NCI-H345 treated with DMSO at 0.1 percent for 48 hours (cell line): ENCODE data around the gene MMP17.

Source experiments
- DNase-seq: peaks from one replicate; lab custom pipeline; 2025; ENCODE audit not compliant: unreplicated experiment; lab: John Stamatoyannopoulos, UW

MMP17 gene

GRCh38 chr12:131827961-131828534, at the start of gene MMP17:
Gene MMP17, plus strand, starts transcription at chr12:131828393. Its CDS starts 102 bp downstream, at chr12:131828495.
- no peak for DNase-seq

DNA sequence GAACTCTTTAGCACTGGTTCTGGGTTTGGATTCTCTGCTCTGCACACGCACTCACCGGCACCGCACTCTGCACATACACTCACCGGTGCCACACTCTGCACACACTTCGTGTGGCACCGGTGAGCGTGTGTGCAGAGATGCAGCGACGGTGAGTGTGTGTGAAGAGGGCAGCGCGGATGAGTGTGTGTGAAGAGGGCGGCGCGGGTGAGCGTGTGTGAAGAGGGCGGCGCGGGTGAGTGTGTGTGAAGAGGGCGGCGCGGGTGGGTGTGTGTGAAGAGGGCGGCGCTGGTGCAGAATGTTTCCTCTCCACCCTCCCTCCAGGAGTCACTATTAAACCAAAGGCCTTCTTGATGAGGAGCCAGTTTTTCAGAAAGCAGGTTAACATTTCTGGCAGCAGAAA, 49.2 kb upstream of the MMP17 start:
- no peak for DNase-seq

- no peak for DNase-seq
These were observed 46.1 kb upstream of the MMP17 start for GRCh38 chr12:131782061-131782460.

GRCh38 chr12:131783915-131784541, 44.2 kb upstream of the MMP17 start:
- DNase-seq = no peak

DNA sequence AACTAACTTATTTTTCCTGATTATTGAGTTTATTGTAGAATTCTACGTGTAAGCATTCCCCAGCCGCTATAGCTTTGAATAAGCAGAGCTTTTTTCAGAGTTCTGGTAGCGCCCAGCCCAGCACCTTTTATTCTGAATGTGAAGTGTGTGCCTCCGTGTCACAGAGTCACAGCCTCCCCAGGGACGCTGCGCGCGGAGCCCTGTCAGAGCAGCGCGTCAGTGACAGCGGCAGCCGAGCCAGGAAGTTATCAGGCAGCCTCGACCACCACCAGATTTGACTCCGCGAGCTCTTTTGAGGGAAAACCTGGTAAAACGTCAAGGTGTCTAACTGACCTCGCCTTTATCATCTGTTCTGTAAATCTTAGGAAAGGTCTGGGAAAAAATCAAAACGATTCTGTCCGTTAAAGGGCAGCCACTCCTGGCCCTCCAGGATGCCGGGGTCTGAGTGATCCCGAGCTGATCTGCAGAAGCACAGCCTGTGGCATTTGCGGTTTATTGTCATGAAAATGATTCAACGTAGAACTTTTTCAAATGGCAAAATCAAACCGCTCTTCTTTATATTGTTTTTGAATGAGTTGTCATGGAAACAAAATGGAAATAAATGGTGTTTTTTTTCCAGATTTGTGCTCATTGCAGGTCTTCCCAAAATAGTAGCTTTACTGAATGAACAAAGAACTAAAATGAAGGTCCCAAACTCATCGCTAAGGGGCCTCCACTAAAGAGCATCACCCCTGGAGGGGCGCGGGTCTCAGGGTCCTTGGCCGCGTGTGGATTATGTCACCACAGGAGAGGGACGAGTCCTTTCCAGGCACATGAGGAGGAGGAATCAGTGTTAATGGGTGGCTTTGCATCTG, 43.1 kb upstream of the MMP17 start:
- no peak for DNase-seq

DNA sequence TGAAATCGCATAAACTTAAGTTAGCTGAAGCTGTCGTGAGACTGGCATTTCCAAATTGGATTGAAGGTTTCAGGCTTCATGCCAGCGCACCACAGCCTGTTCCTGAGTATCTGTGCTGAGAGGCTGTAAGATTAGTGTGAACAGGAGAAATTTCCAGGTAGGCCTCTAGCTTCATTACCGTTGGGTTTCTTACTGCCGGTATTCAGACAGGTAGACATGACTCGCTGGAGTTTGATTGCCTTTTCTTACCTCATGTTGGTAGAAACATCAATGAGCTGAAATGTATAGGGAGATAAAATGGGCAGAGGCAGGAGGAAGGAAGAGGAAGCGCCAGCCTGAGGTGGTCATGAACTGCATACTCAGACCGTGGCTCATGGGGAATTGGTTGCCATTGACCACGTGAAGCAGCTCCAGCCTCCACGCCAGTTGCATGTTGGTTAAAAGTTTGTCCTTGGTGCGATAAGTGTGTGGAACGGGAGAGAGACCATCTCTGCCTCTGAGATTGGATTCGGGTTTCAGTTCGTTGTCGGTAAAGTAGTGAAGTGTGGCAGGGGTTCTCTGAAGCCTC, 42.3 kb upstream of the MMP17 start:
- DNase-seq = no peak

DNA sequence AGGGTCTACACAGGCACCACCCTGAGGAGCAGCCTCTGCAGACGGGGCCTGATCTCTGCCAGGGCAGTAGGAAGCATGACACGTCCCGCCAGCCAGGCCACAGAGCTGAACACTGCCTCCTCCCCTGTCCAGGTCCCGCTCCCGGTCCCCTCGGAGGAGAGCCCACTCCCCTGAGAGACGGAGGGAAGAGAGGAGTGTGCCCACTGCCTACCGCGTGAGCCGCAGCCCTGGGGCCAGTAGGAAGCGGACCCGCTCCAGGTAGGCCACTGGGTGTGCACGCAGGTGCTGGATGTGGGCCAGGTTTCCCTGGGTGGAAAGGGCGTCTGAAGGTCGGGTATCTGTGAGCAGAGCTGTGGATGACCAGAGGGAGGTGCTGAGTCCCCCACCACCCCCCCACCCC, 41.9 kb upstream of the MMP17 start:
- no peak for DNase-seq

GRCh38 chr12:131787143-131787660, 41.0 kb upstream of the MMP17 start:
- DNase-seq = no peak

DNA sequence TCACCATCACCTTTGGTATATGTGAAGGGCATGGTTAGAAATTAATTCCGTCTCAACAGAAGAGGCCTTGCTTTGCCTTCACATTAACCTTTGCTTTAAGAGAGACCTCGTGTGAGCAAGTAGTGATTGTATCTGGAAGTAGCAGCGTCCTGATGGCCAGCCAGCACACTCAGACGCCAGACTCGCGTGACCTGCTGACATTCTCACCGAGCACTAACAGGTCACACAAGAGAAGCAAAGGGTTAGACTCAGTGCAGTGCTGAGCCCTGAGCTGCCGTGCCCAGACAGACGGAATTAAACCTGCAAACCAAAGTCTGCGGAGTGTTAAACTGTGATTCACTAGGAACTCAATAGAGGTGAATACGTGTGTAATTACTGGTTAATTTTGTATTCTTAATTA, 40.1 kb upstream of the MMP17 start:
- DNase-seq = no peak

GRCh38 chr12:131789638-131790037, 38.6 kb upstream of the MMP17 start:
- no peak for DNase-seq

DNA sequence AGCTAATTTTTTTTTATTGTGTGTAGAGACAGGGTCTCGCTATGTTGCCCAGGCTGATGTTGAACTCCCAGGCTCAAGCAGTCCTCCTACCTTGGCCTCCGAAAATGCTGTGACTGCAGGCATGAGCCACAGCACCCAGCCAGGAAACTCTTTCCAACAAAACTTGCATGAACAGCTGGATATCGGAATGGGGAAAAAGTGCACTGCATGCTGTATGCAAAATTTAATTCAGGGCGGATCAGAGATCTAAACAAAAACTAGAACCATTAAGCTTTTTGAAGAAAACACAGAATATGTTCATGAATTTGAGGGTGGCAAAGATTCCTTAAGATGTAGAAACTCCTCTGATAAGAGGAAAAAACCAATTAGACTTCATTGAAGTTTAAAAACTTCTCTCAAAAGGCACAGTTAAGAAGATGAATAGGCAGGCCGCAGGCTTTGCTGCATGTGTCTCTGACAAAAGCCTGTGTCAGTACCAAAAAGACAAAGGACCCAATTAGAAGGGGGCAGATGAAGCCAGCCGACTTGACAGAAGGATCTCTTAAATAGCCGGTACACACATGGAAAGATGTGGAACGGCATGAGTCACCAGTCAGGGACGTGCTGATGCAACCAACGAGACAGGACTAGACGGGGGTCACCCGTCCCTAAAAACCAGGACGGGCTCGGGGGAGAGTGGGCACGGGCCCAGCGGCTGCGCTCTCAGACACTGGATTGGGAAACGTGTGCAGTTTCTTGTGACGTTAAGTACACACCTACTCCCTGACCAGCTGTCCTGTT, 34.8 kb upstream of the MMP17 start:
- DNase-seq = no peak

GRCh38 chr12:131794061-131794460, 34.1 kb upstream of the MMP17 start:
- no peak for DNase-seq

- DNase-seq = no peak
These were observed 33.6 kb upstream of the MMP17 start for GRCh38 chr12:131794573-131794972.

GRCh38 chr12:131795064-131795463, 33.1 kb upstream of the MMP17 start:
- no peak for DNase-seq

DNA sequence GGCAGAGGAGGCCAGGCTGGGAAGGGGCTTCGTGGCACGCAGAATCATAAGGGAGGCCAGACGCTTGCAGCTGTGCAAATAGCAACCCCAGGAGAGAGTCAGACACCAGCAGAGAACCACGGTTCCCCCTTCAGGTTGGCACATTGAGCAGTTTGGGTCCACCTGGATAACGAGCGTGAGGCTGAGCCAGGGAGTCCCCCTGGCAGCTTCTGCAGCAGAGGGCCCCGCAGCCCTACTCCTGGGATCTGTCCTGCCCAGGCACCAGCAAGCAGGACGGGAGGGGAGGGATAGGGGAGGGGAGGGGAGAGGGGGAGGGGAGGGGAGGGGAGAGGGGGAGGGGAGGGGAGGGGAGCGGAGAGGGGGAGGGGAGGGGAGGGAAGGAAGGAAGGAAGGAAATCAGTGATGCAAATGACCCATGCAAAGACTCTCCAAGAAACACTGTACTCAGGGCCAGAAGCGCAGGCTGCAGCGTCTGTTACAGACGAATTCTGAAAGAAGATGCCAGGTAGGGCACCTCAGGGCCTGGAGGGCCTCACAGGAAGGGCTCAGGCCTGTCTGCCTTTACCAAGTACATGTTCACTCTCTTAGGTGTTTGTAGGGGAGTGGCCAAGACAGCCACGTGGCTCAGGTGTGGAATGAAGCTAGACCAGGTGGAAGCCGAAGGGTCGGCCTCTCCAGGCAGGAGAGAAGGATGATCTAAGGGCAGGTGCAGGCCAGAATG, 32.3 kb upstream of the MMP17 start:
- DNase-seq = peak; percentile 49

- no peak for DNase-seq
These were observed 31.8 kb upstream of the MMP17 start for GRCh38 chr12:131796411-131796736.

GRCh38 chr12:131796754-131797587, 31.2 kb upstream of the MMP17 start:
- DNase-seq = no peak

GRCh38 chr12:131797588-131797934, 30.6 kb upstream of the MMP17 start:
- no peak for DNase-seq

DNA sequence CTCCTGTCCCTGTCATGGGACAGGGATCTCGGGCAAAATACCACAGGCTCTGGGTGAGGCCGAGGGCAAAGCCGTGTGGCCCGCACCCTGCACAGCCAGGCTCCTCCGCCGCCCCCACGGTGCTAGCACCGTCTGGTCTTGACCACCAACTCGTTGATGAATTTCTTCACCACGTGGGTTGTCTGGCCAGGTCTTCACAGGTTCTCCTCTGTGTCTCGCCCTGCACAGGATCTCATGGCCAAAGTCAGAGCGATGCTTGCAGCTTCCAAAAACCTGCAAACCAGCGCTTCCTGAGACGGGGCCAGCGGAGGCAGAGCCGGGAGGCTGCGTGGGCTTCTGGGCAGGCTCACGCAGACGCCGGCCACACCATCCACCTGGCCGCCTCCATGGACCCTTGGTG, 29.0 kb upstream of the MMP17 start:
- no peak for DNase-seq
